ENCODE data around the gene AXIN2. TPM values are rescaled to one million over a fixed set of nuclear protein-coding genes. Genes with fewer than 3 reads are reported as not detected.

AXIN2 gene
- total and polyA plus RNA-seq, 2 donors from 2014 or later, result 1.2 to 14.0 TPM

DNA sequence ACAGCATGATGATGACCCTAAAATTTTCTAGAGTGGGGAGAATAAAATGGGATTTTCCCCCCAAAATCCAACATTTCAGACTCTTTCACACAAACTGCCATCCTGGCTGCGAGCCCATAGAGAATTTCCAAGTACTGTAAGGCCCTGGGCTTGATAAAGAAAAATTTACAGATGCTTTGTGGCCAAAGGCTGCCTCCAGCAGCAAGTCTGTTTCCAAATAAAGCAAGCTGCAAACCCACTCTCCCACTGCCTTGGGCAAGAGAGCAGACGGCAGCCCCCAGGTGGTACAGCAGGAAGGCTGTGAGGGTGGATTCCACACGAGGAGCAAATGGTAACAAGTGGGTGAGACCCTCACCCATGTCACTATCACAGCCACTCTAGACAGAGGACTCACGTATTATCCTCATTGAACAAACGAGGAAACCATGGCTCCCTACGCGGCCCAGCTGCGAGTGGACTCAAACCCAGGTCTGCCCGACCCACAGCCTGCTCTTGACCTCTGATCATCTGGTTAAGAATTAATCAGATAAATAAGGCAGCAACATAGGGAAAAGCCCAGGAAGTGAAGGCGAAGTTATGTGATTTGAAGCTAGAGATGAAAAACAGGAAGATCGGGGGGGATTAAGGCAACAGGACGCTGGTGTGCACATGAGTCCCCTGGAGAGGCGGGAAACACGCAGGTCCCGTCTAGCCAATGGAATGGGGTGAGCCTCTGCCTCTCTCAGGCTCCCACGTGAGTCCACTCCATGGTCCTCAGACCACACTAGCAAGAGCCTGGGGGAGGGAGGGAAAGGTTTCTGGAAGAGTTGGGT lies 37.4 kb downstream of the AXIN2 start:
- intact Hi-C loops (cut with DNase I), result no loop called here
- peak in 1 of 5 donors; percentile 35 for DNase-seq
- Histone ChIP-seq H3K9me3 (ENCODE audit: control insufficient read depth in 2 of 3, insufficient read depth in 1 of 3, low read length in 3 of 3) (no peaks in the 10 kb centered on the region), H3K27me3 (ENCODE audit: control insufficient read depth, insufficient read depth, low read length) (no peaks in the 10 kb centered on the region), H3K4me3 (ENCODE audit: low read length in 3 of 3) (no peak overlapping the region), H3K27ac (ENCODE audit: low read depth in 2 of 2, low read length in 2 of 2) (no peak overlapping the region), H3K4me1 (ENCODE audit: control insufficient read depth in 2 of 3, insufficient read depth in 2 of 3, low read depth in 1 of 3, low read length in 3 of 3) (peaks cover 0 to 9% (median 6%) of the 10 kb centered on the region in 3 donors), H3K36me3 (ENCODE audit: control insufficient read depth in 2 of 3, insufficient read depth in 3 of 3, low read length in 3 of 3) (no peaks in the 10 kb centered on the region), H3K9ac (ENCODE audit: low read length in 3 of 3) (no peak overlapping the region)
- FAIRE-seq, result no peak
- TF ChIP-seq, protein P1, sequence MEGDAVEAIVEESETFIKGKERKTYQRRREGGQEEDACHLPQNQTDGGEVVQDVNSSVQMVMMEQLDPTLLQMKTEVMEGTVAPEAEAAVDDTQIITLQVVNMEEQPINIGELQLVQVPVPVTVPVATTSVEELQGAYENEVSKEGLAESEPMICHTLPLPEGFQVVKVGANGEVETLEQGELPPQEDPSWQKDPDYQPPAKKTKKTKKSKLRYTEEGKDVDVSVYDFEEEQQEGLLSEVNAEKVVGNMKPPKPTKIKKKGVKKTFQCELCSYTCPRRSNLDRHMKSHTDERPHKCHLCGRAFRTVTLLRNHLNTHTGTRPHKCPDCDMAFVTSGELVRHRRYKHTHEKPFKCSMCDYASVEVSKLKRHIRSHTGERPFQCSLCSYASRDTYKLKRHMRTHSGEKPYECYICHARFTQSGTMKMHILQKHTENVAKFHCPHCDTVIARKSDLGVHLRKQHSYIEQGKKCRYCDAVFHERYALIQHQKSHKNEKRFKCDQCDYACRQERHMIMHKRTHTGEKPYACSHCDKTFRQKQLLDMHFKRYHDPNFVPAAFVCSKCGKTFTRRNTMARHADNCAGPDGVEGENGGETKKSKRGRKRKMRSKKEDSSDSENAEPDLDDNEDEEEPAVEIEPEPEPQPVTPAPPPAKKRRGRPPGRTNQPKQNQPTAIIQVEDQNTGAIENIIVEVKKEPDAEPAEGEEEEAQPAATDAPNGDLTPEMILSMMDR (IDR thresholded peaks at IDR 0.05; ENCODE audit: borderline replicate concordance, extremely low read depth, insufficient read depth), result no peak

DNA sequence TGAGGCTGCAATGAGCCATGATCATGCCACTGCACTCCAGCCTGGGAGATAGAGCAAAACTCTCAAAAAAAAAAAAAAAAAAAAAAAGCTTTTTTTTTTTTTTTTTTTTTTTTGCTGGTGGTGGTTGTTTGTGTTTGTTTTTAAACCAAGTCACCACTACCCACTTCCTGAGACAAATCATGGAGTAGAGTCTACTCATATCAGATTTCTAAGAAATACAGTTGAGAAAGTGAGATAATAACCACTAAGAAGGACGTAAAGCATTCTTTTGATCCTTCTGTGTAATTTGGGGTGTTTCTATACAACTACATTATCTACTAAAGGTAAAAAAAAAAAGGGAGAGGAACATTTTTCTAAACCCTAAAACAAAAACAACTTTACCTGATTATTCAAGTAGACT lies 38.0 kb downstream of the AXIN2 start:
- TF ChIP-seq, protein P1 (IDR thresholded peaks at IDR 0.05; ENCODE audit: borderline replicate concordance, extremely low read depth, insufficient read depth), result no peak
- FAIRE-seq, result no peak

GRCh38 chr17:65522751-65523404 lies 38.6 kb downstream of the AXIN2 start:
- FAIRE-seq, result no peak
- peak in 1 of 5 donors; percentile 11 for DNase-seq
- no peak overlapping the region for H3K9ac ChIP-seq (ENCODE audit: low read length in 3 of 3)
- TF ChIP-seq, protein P1 (IDR thresholded peaks at IDR 0.05; ENCODE audit: borderline replicate concordance, extremely low read depth, insufficient read depth), result no peak
- H3K27ac ChIP-seq (ENCODE audit: low read depth in 2 of 2, low read length in 2 of 2), result no peak overlapping the region
- intact Hi-C loops (cut with DNase I), result no loop called here
- no peak overlapping the region for H3K4me3 ChIP-seq (ENCODE audit: low read length in 3 of 3)
- H3K4me1 ChIP-seq (ENCODE audit: control insufficient read depth in 2 of 3, insufficient read depth in 2 of 3, low read depth in 1 of 3, low read length in 3 of 3), result peaks cover 0 to 9% (median 6%) of the 10 kb centered on the region in 3 donors
- no peaks in the 10 kb centered on the region for H3K36me3 ChIP-seq (ENCODE audit: control insufficient read depth in 2 of 3, insufficient read depth in 3 of 3, low read length in 3 of 3)
- no peaks in the 10 kb centered on the region for H3K27me3 ChIP-seq (ENCODE audit: control insufficient read depth, insufficient read depth, low read length)
- H3K9me3 ChIP-seq (ENCODE audit: control insufficient read depth in 2 of 3, insufficient read depth in 1 of 3, low read length in 3 of 3), result no peaks in the 10 kb centered on the region

More for the DNA sequence above, 38.0 kb downstream of the AXIN2 start:
- peaks cover 0 to 9% (median 6%) of the 10 kb centered on the region in 3 donors for H3K4me1 ChIP-seq (ENCODE audit: control insufficient read depth in 2 of 3, insufficient read depth in 2 of 3, low read depth in 1 of 3, low read length in 3 of 3)
- no peak overlapping the region for H3K27ac ChIP-seq (ENCODE audit: low read depth in 2 of 2, low read length in 2 of 2)
- H3K9ac ChIP-seq (ENCODE audit: low read length in 3 of 3), result no peak overlapping the region
- no peaks in the 10 kb centered on the region for H3K36me3 ChIP-seq (ENCODE audit: control insufficient read depth in 2 of 3, insufficient read depth in 3 of 3, low read length in 3 of 3)
- no peaks in the 10 kb centered on the region for H3K27me3 ChIP-seq (ENCODE audit: control insufficient read depth, insufficient read depth, low read length)
- no peak for DNase-seq
- intact Hi-C loops (cut with DNase I), result no loop called here
- no peak overlapping the region for H3K4me3 ChIP-seq (ENCODE audit: low read length in 3 of 3)
- H3K9me3 ChIP-seq (ENCODE audit: control insufficient read depth in 2 of 3, insufficient read depth in 1 of 3, low read length in 3 of 3), result no peaks in the 10 kb centered on the region
